HG02623 (cell line): Measurements from ENCODE around the gene GANC.

Source experiments
- ATAC-seq: cut with Tn5 transposase; IDR thresholded peaks from one replicate; pipeline ENCODE4 v1.9.1; 2021; ENCODE audit warnings: moderate library complexity; ENCODE audit not compliant: unreplicated experiment

The GANC gene

DNA sequence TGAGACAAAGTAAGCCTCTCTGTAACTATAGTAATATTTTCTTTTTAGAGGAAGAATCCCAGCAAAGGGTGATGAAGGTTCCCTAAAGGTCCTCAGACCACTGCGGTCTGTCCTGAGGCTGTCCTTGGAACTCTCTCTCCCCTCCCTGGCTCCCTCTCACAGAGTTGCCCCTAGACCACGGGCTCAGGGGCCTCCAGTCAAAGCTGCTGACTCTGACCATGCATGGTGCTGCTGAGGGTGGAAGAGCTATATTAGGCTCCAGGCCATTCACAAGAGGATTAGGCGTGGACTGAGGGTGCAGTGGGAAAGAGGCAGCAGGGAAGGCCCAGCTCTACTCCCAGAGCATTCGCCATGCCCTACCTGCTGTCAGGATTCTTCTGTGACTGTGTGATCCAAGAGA lies 100.9 kb downstream of the GANC start:
- ATAC-seq: no peak

- ATAC-seq: no peak
Measured at GRCh38 chr15:42374810-42375209, 101.8 kb downstream of the GANC start.

DNA sequence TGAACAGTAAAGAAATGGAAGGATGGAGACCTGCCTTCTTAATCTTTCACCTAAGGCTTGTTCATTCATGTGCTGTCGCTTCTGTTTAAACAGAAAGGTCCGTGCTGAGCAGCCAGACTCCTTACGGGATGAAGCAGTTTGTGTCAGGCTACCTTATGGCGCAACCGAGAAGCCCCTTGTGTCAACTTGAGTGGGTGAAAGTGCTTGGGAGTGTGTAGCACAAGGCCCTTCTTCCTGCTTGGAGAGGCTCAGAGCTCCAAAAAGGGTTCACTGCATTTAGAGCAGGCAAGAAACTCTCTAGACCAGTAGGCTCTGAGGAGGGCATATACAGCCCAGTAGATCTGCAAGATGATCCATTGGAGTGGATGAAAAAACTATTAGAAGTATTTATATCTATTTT lies 102.3 kb downstream of the GANC start:
- ATAC-seq: no peak

- ATAC-seq: no peak
Measured at GRCh38 chr15:42375941-42376340, 102.9 kb downstream of the GANC start.

- no peak for ATAC-seq
Measured at GRCh38 chr15:42378011-42378410, 105.0 kb downstream of the GANC start.

GRCh38 chr15:42384597-42384996 lies 111.6 kb downstream of the GANC start:
- no peak for ATAC-seq

DNA sequence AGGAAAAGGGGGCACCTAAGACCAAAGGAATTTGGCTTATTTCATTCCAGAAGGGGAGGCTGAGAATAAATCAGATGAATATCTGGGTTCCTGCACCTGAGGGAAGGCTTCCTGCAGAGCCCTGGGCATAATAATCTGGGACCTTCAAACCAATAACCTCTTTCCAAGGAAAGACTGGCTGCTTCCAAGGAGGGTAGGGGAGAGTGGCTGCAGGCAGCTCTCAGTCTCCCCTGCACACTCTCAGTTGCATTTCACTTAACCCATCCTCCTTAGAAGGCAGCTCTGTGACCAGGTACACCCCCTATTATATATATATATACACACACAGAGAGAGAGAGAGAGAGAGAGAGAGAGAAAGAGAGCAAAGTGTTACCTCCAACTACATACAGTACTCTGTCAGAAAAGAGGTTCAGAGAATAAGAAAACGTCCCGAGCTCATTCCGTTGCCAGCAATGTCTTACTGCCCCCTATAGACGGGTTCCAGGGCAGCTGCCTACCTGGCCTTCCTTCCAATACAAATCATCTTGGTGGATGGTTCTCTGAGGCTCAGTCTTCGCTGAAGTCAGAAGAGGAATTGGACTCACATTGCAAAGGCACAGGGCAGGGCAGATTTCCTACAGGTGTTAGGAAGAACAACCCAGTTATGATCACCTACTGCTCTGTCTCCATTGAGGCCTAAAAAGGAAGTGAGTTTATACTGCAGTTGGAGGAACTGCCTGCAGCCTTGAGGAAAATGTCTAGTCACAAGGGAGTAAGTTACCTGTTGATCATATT lies 112.4 kb downstream of the GANC start:
- ATAC-seq: no peak

DNA sequence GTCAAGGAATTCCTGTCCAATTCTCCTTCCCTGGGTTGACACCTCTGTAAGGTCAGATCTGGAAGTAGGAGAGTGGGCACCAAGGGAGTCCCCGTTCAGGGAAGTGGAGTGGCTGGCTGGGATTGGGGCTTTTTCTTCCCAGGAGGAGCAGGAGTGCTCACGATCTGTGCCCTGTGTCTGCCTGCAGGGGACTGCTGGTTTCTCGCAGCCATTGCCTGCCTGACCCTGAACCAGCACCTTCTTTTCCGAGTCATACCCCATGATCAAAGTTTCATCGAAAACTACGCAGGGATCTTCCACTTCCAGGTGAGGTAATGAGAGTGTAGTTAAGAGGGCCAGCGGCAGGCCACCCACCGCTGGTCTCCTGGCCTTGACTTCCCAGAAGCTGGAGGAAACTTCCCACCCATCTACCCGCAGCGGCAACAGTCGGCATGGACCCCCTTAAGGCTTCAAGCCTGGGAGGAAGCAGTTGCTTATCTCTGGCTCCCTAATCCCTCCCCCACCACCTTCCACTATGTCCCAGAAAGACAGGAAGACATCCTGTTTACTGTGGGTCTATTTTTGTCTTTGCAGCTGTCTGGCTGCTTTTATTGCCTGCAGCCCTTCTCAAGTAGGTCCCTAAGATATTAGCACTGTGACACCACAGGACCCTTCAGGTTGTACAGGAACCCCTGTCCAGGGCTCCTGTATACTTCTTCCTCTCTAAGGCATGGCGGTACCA lies 113.1 kb downstream of the GANC start:
- no peak for ATAC-seq

GRCh38 chr15:42387603-42388002 lies 114.6 kb downstream of the GANC start:
- ATAC-seq: no peak

DNA sequence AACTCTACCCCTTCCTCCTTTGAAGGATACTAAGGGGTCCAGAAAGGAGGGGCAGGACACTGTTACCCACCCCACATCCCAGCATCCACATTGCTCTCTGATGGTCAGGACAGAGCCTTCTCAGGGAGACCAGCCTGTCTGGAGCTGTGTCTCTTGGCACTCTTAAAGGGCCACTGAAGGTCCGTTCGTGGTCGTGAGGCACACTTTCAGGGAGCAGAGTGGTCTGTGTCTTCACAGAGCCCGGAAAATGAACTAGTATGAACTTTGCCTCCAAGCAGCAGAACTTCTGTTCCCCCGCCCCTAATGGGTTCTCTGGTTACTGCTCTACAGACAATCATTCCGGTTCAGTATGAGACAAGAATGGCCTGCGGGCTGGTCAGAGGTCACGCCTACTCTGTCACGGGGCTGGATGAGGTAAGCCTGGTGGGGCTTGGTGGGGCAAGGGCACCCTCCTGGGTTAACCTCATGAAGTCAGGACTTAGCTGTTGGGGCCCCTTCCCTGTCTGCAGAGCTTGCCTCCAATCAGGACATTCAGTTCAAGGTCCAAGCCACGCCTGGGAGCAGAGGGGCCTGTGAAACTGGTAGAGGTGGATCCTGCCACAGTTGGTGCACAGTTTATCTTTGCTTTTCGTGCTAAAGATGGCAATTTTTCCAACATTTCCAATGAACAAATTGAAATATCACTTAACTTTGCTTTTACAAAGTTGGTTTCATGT lies 119.5 kb downstream of the GANC start:
- ATAC-seq: no peak

DNA sequence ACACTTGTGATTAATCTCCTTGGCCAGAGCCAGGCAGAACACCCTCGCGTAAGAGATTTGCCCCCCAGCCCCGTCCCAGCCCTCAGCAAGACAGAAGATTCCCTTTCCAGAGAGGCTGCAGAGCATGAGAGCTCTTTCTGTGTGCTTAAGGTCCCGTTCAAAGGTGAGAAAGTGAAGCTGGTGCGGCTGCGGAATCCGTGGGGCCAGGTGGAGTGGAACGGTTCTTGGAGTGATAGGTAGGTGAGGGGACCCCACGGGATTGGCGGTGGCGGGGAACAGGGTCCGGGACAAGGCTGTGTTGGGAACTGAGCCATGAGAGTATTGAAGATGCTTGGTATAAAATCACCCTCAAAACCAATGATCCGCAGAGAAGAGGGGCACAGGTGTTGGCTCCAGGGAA lies 121.1 kb downstream of the GANC start:
- ATAC-seq: no peak

DNA sequence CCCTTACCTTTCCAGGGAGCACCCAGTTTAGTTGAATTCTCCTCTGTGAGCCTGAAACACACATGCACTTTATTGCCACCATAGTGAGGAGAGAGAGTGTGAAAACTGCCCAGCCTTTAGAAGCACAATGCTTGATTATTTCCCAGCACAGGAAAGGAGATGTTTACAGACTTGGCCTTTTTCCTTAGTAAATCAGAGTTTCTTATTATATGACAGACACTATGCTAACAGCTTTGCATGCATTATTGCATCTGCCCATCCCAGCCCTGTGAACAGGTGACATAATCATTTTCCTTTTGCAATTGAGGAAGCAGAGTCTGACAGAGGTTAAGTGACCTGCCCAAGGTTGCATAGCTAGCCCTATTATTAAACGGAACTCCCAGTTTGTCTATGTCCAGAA lies 122.8 kb downstream of the GANC start:
- ATAC-seq: no peak

DNA sequence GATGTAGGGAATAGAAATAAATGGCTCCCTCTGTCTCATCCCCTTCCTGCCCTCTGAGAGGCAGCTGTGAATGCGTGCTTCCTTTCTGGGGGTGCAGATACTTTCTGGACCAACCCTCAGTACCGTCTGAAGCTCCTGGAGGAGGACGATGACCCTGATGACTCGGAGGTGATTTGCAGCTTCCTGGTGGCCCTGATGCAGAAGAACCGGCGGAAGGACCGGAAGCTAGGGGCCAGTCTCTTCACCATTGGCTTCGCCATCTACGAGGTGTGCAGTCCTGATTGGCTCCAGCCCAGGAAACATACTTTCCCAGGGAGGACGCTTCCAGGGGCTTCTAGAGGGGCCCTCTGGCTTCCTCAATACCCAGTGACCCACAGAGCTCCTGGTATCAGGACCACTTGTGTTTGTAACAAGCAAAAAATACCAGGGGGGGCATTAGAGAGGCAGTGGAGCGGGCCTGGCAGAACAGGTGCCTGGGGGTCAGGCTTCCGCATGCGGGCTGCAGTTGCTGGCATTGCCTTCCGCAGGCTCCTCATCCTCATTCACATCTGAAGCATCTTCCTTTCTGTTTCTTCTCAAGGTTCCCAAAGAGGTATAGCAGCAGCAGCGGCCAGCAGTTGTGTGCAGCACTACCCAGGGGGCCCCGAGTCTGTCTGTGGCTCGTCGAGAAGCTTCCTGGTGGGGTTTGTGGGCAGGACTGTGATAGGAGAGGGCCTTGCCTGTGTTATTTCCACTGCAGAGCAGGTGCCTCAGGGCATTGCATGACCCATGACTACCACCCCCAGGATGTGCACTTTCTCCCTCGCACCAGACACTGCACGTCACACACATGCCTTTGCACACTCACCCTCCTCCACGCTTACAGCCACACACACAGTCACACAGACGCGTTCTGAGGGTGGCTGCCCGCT lies 128.8 kb downstream of the GANC start:
- no peak for ATAC-seq

DNA sequence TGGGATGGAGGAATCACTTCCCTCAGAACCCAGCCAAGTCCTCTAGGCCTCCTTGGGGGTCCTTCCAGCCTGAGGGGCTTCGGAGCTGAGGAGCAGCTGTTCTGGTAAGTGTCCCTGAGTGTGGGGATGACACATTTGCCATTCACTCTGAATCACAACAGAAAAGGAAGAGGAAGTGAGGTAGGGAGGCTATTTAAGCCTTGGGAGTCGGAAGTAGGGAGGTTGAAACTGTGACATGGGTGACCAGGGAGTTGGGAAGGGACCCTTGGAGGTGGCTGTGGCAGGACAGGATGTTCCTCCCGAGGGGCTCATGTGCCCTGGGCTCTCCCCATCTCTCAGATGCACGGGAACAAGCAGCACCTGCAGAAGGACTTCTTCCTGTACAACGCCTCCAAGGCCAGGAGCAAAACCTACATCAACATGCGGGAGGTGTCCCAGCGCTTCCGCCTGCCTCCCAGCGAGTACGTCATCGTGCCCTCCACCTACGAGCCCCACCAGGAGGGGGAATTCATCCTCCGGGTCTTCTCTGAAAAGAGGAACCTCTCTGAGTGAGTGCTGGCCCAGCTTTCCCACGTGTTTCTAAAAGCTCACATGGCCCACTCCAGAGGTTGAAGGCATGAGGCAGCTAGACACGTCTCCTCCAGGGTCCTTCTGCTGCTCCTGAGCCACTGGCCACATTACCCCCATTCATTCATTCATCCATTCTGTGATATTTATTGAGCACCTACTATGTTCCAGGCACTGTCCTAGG lies 129.6 kb downstream of the GANC start:
- no peak for ATAC-seq

GRCh38 chr15:42403389-42403788 lies 130.4 kb downstream of the GANC start:
- no peak for ATAC-seq

- no peak for ATAC-seq
Measured at GRCh38 chr15:42404461-42405235, 131.6 kb downstream of the GANC start.

GRCh38 chr15:42405863-42406482 lies 133.0 kb downstream of the GANC start:
- no peak for ATAC-seq
